ENCODE results near the gene PRRC2B.
"Not testable (repeated sequence)": the region's sequence is repeated elsewhere in the genome, so short reads cannot be mapped to it uniquely, and the experiment has no call there.

Gene PRRC2B

GRCh38 chr9:131358556-131358955 is 35.3 kb upstream of the PRRC2B start:
- TF ChIP-seq CTCF (IDR thresholded peaks at IDR 0.05; ENCODE audit: low read depth, low read length) = no peak
- no peak overlapping the region for H3K4me3 ChIP-seq (ENCODE audit: low read depth, low read length)

- H3K4me3 ChIP-seq (ENCODE audit: low read depth, low read length) = no peak overlapping the region
- TF ChIP-seq CTCF (IDR thresholded peaks at IDR 0.05; ENCODE audit: low read depth, low read length) = no peak
Measured at GRCh38 chr9:131361202-131361833, 32.6 kb upstream of the PRRC2B start.

GRCh38 chr9:131365546-131365945 is 28.3 kb upstream of the PRRC2B start:
- no peak for TF ChIP-seq CTCF (IDR thresholded peaks at IDR 0.05; ENCODE audit: low read depth, low read length)
- H3K4me3 ChIP-seq (ENCODE audit: low read depth, low read length) = no peak overlapping the region

GRCh38 chr9:131366761-131367401 is 27.0 kb upstream of the PRRC2B start:
- H3K4me3 ChIP-seq (ENCODE audit: low read depth, low read length) = no peak overlapping the region
- no peak for TF ChIP-seq CTCF (IDR thresholded peaks at IDR 0.05; ENCODE audit: low read depth, low read length)

- no peak for TF ChIP-seq CTCF (IDR thresholded peaks at IDR 0.05; ENCODE audit: low read depth, low read length)
- H3K4me3 ChIP-seq (ENCODE audit: low read depth, low read length) = no peak overlapping the region
Measured at GRCh38 chr9:131367450-131367849, 26.4 kb upstream of the PRRC2B start.

- no peak overlapping the region for H3K4me3 ChIP-seq (ENCODE audit: low read depth, low read length)
- TF ChIP-seq CTCF (IDR thresholded peaks at IDR 0.05; ENCODE audit: low read depth, low read length) = no peak
Measured at GRCh38 chr9:131370638-131371037, 23.2 kb upstream of the PRRC2B start.

- peak overlapping the region; percentile 72 for H3K4me3 ChIP-seq (ENCODE audit: low read depth, low read length)
Measured at GRCh38 chr9:131372599-131372973, 21.3 kb upstream of the PRRC2B start.

- not testable (repeated sequence) for H3K4me3 ChIP-seq (ENCODE audit: low read depth, low read length)
Measured at GRCh38 chr9:131374638-131375037, 19.2 kb upstream of the PRRC2B start.

Measured in WI38 (cell line).